Testis (tissue), 3 donors: ENCODE measurements around the gene NEMP2. TPM values are rescaled to one million over a fixed set of nuclear protein-coding genes. Genes with fewer than 3 reads are reported as not detected.
"Not testable (repeated sequence)": the region's sequence is repeated elsewhere in the genome, so short reads cannot be mapped to it uniquely, and the experiment has no call there.

Experiments
- DNase-seq: peaks from one replicate; pipeline ENCODE4 v3.0.0-alpha.2; 2019
- H3K27ac ChIP-seq, 2 donors: fragments of 200-600 bp; sonication (generic); one replicate each; pipeline ENCODE4 v1.5.1; 2019
- H3K27me3 ChIP-seq: fragments of 200-600 bp; sonication (generic); one replicate; pipeline ENCODE4 v1.5.1; 2019
- H3K36me3 ChIP-seq: fragments of 200-600 bp; sonication (generic); one replicate; pipeline ENCODE4 v1.5.1; 2017; ENCODE audit warnings: low read depth; ENCODE audit errors: missing control alignments
- H3K4me1 ChIP-seq: fragments of 200-600 bp; sonication (generic); one replicate; pipeline ENCODE4 v1.5.1; 2019
- H3K4me3 ChIP-seq, 2 donors: fragments of 200-600 bp; sonication (generic); one replicate each; pipeline ENCODE4 v1.5.1; 2017 to 2019
- H3K9me3 ChIP-seq: fragments of 200-600 bp; sonication (generic); one replicate; pipeline ENCODE4 v1.5.1; 2017
- POLR2A ChIP-seq: fragments of 450-650 bp; IDR thresholded peaks from one replicate; pipeline ENCODE4 v1.6.1; 2017; ENCODE audit warnings: antibody characterized with exemption, mild to moderate bottlenecking, moderate library complexity
- WGBS, 2 donors: methylation state at CpG; one replicate each; pipeline ENCODE4 v1.1.5; 2018; 5-methylcytosine and 5-hydroxymethylcytosine counted together
- intact Hi-C: fragments of 100-400 bp; cut with DNase I; formaldehyde crosslinking; loops from one replicate; pipeline ENCODE4 v1.15.1; 2023; ENCODE audit warnings: low total_unique reads
- polyA plus RNA-seq: library from polyadenylated mRNA; stranded (reverse); fragments of 350-450 nt; fragmentation: Illumina TruSeq; extraction: RNeasy Lipid Tissue Mini Kit (QIAGEN cat#74804); gene quantifications from one replicate; pipeline ENCODE4 v1.2.3, GENCODE V29; 2014; ENCODE audit warnings: low read depth, low replicate concordance; ENCODE audit not compliant: insufficient read depth
- total RNA-seq, 2 donors: library from RNA; depleted of rRNA; stranded (reverse); fragments of >200 nt; gene quantifications; one replicate each; pipeline ENCODE4 v1.2.3, GENCODE V29; 2016
- TF ChIP-seq, protein P1 (sequence below), 3 experiments: fragments of 450-650 bp in 2 of 3; fragments of 200-600 bp in 1 of 3; sonication (generic) in 1 of 3; IDR thresholded peaks; one replicate each; pipeline ENCODE4 v1.5.1; 2016 to 2019; ENCODE audit warnings: antibody characterized with exemption in 3 of 3, mild to moderate bottlenecking in 2 of 3, moderate library complexity in 1 of 3

Gene NEMP2
- total and polyA plus RNA-seq, 3 donors from 2014 or later: 8.1 to 32.0 (median 16.8) TPM

DNA sequence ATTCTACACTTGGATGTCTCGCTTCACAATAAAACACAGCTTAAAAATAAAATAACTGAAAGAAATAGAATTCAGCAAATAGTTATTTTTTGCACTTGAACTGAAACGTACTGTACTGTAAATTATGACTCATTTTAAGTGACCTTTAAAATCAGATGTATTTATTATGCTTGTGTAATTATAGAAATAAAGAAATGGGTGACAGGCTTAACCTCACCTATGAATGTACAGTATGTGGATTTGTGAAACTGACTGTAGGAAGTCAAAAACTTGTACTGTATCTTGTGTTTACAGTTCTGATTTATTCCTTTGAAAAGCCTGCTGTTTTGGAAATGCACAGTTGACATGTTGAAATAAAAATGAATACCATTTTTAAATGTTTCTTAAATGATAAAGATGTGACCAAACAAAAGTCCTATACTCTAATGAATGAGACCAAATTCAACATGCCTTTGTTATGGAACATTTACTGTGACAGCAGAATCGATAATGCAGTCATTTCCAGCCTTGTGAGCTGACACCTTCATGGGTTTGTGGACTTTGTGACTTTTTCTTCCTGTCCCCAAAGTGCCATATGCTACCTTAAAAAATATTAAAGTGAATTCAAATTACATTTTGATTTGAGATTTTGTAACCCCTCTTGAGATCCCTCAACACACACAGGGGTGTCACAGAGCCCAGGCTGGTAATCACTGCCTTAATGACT is 32.7 kb downstream of the NEMP2 start:
- no peak overlapping the region for H3K4me3 ChIP-seq
- no peaks in the 10 kb centered on the region for H3K36me3 ChIP-seq
- intact Hi-C loops: no loop called here
- TF ChIP-seq, protein P1, sequence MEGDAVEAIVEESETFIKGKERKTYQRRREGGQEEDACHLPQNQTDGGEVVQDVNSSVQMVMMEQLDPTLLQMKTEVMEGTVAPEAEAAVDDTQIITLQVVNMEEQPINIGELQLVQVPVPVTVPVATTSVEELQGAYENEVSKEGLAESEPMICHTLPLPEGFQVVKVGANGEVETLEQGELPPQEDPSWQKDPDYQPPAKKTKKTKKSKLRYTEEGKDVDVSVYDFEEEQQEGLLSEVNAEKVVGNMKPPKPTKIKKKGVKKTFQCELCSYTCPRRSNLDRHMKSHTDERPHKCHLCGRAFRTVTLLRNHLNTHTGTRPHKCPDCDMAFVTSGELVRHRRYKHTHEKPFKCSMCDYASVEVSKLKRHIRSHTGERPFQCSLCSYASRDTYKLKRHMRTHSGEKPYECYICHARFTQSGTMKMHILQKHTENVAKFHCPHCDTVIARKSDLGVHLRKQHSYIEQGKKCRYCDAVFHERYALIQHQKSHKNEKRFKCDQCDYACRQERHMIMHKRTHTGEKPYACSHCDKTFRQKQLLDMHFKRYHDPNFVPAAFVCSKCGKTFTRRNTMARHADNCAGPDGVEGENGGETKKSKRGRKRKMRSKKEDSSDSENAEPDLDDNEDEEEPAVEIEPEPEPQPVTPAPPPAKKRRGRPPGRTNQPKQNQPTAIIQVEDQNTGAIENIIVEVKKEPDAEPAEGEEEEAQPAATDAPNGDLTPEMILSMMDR (IDR thresholded peaks at IDR 0.05): no peak
- TF ChIP-seq POLR2A: no peak
- no peaks in the 10 kb centered on the region for H3K4me1 ChIP-seq
- no peak overlapping the region for H3K27ac ChIP-seq
- no peaks in the 10 kb centered on the region for H3K27me3 ChIP-seq
- no peak for DNase-seq
- H3K9me3 ChIP-seq: no peaks in the 10 kb centered on the region
- WGBS, 2 donors: 86 to 90% methylated on average over 3 of the region's 3 CpGs

DNA sequence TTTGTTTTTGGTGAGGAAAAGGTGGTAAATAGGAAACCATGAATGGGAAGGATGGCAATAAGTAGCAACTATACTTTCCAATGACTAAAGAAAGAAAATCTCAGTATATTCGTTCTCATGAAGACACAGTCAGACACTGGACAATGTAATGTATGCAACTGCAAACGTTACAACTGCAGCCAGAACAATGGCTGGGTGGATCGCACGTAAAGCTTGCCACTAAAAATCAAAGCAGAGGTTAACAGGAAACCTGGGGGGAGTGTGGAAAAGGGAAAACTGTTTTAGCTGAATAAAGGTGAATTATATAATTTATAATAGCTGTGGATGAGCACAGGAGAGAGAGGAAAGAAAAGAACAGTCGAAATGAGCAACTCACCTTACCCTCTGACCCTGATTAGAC is 33.3 kb downstream of the NEMP2 start:
- Histone ChIP-seq H3K9me3 (no peaks in the 10 kb centered on the region), H3K4me1 (no peaks in the 10 kb centered on the region), H3K27ac (no peak overlapping the region), H3K36me3 (no peaks in the 10 kb centered on the region), H3K4me3 (no peak overlapping the region), H3K27me3 (no peaks in the 10 kb centered on the region)
- intact Hi-C loops: no loop called here
- no peak for DNase-seq
- no peak for TF ChIP-seq POLR2A
- TF ChIP-seq, protein P1 (IDR thresholded peaks at IDR 0.05): no peak
- WGBS, 2 donors: 63 to 89% methylated on average over 5 of the region's 5 CpGs

DNA sequence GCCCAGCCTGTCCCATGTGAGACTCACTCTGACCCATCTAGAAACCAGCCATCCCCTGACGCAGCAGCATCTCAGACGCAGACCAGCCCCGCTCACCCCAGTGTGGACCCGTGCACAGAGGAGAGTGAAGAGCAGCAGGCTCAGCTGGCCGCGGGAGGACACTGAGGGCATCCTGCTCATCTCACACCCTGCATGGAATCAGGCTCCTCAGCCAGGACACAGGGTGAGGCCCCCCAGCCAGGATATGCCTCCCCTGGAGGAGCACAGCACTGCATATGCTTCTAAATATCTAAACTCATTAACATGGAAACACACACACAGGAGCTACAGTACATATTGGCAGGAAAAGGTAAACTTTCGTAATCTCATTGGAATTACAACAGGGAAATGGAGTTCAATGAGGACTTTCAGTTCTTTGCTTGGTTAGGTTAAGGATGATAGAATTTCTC is 34.4 kb downstream of the NEMP2 start:
- WGBS, 2 donors: 71 to 73% methylated on average over 5 to 7 of the region's 7 CpGs
- TF ChIP-seq, protein P1 (IDR thresholded peaks at IDR 0.05): no peak
- TF ChIP-seq POLR2A: no peak

DNA sequence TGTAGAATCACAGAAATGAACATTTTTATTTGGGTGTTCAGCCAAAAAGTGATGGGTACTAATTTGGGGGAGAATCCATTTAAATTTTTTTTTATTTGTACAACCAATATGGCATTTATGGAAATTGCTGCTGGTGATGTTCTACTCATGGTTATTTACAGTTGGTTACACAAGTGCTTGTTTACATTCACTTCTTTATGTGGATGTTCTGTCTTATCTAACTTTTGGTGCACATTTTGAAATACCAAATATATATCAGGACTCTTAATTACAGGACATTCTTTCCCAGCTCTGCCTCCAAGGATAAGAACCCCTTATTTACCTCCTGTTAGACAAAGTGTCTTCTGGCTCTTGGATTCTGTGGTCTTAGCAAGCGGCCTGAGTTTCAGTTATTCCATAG is 35.2 kb downstream of the NEMP2 start:
- 67 to 78% methylated on average over 1 of the region's 1 CpG for WGBS, 2 donors
- Histone ChIP-seq H3K36me3 (no peaks in the 10 kb centered on the region), H3K27me3 (no peaks in the 10 kb centered on the region), H3K9me3 (no peaks in the 10 kb centered on the region), H3K4me1 (no peaks in the 10 kb centered on the region), H3K27ac (no peak overlapping the region), H3K4me3 (no peak overlapping the region)
- intact Hi-C loops: no loop called here
- no peak for DNase-seq
- TF ChIP-seq POLR2A: no peak
- TF ChIP-seq, protein P1 (IDR thresholded peaks at IDR 0.05): no peak

More for the DNA sequence above, 34.4 kb downstream of the NEMP2 start:
- no peak overlapping the region for H3K4me3 ChIP-seq
- H3K36me3 ChIP-seq: no peaks in the 10 kb centered on the region
- no peaks in the 10 kb centered on the region for H3K27me3 ChIP-seq
- intact Hi-C loops: no loop called here
- H3K9me3 ChIP-seq: no peaks in the 10 kb centered on the region
- no peak for DNase-seq
- H3K4me1 ChIP-seq: no peaks in the 10 kb centered on the region
- no peak overlapping the region for H3K27ac ChIP-seq

DNA sequence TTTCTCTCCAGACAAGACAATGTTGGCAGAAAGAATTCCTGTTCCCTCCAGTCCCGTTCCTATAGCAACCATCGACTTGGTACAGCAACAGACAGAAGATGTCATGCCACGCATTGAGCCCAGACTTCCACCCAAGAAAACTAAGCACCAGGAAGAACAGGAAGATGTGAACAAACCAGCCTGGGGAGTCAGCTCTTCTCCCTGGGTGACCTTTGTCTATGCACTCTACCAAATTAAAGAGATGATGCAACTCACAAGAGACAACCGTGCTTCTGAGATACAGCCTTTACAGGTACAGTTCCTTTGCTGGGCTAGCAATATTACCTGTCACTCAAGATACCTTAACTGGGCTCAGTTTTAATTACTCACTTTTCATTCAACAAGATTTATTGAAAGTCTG is 37.1 kb downstream of the NEMP2 start:
- Histone ChIP-seq H3K27ac (no peak overlapping the region), H3K4me1 (no peaks in the 10 kb centered on the region), H3K4me3 (no peak overlapping the region), H3K36me3 (no peaks in the 10 kb centered on the region), H3K9me3 (no peaks in the 10 kb centered on the region), H3K27me3 (no peaks in the 10 kb centered on the region)
- DNase-seq: no peak
- WGBS, 2 donors: 90 to 93% methylated on average over 4 of the region's 4 CpGs
- intact Hi-C loops: no loop called here
- TF ChIP-seq POLR2A: no peak
- TF ChIP-seq, protein P1 (IDR thresholded peaks at IDR 0.05): no peak

DNA sequence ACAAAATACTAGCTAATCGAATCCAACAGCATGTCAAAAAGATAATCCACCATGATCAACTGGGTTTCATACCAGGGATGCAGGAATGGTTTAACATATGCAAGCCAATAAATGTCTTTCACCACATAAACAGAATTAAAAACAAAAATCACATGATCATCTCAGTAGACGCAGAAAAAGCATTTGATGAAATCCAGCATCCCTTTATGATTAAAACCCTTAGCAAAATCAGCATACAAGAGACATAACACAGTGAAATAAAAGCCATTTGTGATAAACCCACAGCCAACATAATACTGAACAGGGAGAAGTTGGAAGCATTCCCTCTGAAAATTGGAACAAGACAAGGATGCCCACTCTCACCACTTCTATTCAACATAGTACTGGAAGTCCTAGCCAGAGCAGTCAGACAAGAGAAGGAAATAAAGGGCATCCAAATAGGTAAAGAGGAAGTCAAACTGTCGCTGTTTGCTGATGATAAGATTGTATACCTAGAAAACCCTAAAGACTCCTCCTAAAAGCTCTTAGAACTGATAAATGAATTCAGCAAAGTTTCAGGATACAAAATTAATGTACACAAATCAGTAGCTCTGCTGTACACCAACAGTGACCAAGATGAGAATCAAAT is 39.8 kb downstream of the NEMP2 start:
- intact Hi-C loops, H3K36me3 ChIP-seq, H3K27me3 ChIP-seq, H3K27ac ChIP-seq, DNase-seq, H3K9me3 ChIP-seq, H3K4me3 ChIP-seq, H3K4me1 ChIP-seq: not testable (repeated sequence)
- WGBS, 2 donors: 89 to 98% methylated on average over 3 of the region's 3 CpGs
